Stimulated activated CD8-positive, alpha-beta memory T cell treated with anti-CD3 and anti-CD28 coated beads, Interleukin-15, amount 100 ng/mL, for 1 hour (primary cell): ENCODE measurements around the gene MYO3A.
"Not testable (repeated sequence)": the region's sequence is repeated elsewhere in the genome, so short reads cannot be mapped to it uniquely, and the experiment has no call there.

Source experiments
- DNase-seq: peaks from one replicate; pipeline ENCODE4 v3.0.0-alpha.2; 2020; ENCODE audit warnings: low read depth

The MYO3A gene

GRCh38 chr10:25974897-25975459 is 40.9 kb downstream of the MYO3A start:
- DNase-seq = no peak

- DNase-seq = no peak
Measured at GRCh38 chr10:25978771-25979170, 44.7 kb downstream of the MYO3A start.

- DNase-seq = no peak
Measured at GRCh38 chr10:25982107-25982506, 48.1 kb downstream of the MYO3A start.

GRCh38 chr10:25988583-25988982 is 54.6 kb downstream of the MYO3A start:
- DNase-seq = no peak

- DNase-seq = no peak
Measured at GRCh38 chr10:25989951-25990350, 55.9 kb downstream of the MYO3A start.

GRCh38 chr10:25999295-25999981 is 65.4 kb downstream of the MYO3A start:
- DNase-seq = no peak

GRCh38 chr10:26000971-26001370 is 66.9 kb downstream of the MYO3A start:
- no peak for DNase-seq

GRCh38 chr10:26002466-26002865 is 68.4 kb downstream of the MYO3A start:
- not testable (repeated sequence) for DNase-seq

- no peak for DNase-seq
Measured at GRCh38 chr10:26015092-26015491, 81.1 kb downstream of the MYO3A start.

GRCh38 chr10:26022831-26023230 is 88.8 kb downstream of the MYO3A start:
- DNase-seq = no peak

GRCh38 chr10:26024303-26024702 is 90.3 kb downstream of the MYO3A start:
- DNase-seq = no peak

- no peak for DNase-seq
Measured at GRCh38 chr10:26025523-26025922, 91.5 kb downstream of the MYO3A start.

GRCh38 chr10:26029858-26030257 is 95.8 kb downstream of the MYO3A start:
- DNase-seq = no peak

- no peak for DNase-seq
Measured at GRCh38 chr10:26031300-26031699, 97.3 kb downstream of the MYO3A start.

- no peak for DNase-seq
Measured at GRCh38 chr10:26043469-26043868, 109.4 kb downstream of the MYO3A start.

GRCh38 chr10:26044141-26044749 is 110.2 kb downstream of the MYO3A start:
- DNase-seq = no peak

- no peak for DNase-seq
Measured at GRCh38 chr10:26046073-26046700, 112.2 kb downstream of the MYO3A start.

- DNase-seq = no peak
Measured at GRCh38 chr10:26048756-26049155, 114.7 kb downstream of the MYO3A start.

- no peak for DNase-seq
Measured at GRCh38 chr10:26052326-26052725, 118.3 kb downstream of the MYO3A start.

GRCh38 chr10:26057466-26057865 is 123.4 kb downstream of the MYO3A start:
- DNase-seq = no peak

- no peak for DNase-seq
Measured at GRCh38 chr10:26064106-26064505, 130.1 kb downstream of the MYO3A start.

- no peak for DNase-seq
Measured at GRCh38 chr10:26067680-26068079, 133.7 kb downstream of the MYO3A start.

- not testable (repeated sequence) for DNase-seq
Measured at GRCh38 chr10:26080971-26081370, 146.9 kb downstream of the MYO3A start.
